Muscle of arm (tissue), 14 donors: ENCODE measurements around the gene MRPL49. TPM values are rescaled to one million over a fixed set of nuclear protein-coding genes. Genes with fewer than 3 reads are reported as not detected.

ENCODE experiments used
- DNase-seq: peaks from one replicate; pipeline ENCODE4 v3.0.0-alpha.2; 2013
- long read RNA-seq, 11 donors: transcript quantifications; one replicate each; lab custom pipeline, GENCODE V29; 2026
- polyA plus RNA-seq, 12 donors: library from polyadenylated mRNA; unstranded; fragments of 120-200 nt; gene quantifications; one replicate each; pipeline ENCODE4 v1.2.1, GENCODE V29; 2013; ENCODE audit not compliant: insufficient read length in 12 of 12

MRPL49 gene
- polyA plus RNA-seq, result 10 to 100 TPM in 11 of 12 donors, not detected in 1; 22.3 to 45.7 (median 25.1) TPM
- long read RNA-seq, donor 1, transcript MRPL49-201 (4 exons, 2,019 nt), result major isoform, 13 of 13 reads
- long read RNA-seq, donor 1, partial matches to known transcripts, result 0 of 13 reads
- long read RNA-seq, donor 1, other reads (novel, unspliced or antisense), result 0 of 13 reads
- long read RNA-seq, donor 2, transcript MRPL49-201 (4 exons, 2,019 nt), result major isoform, 17 of 31 reads
- long read RNA-seq, donor 2, partial matches to known transcripts, result 12 of 31 reads
- long read RNA-seq, donor 2, other reads (novel, unspliced or antisense), result 0 of 31 reads
- long read RNA-seq, donor 3, transcript MRPL49-201 (4 exons, 2,019 nt), result major isoform, 5 of 8 reads
- long read RNA-seq, donor 3, partial matches to known transcripts, result 0 of 8 reads
- long read RNA-seq, donor 3, other reads (novel, unspliced or antisense), result 0 of 8 reads
- long read RNA-seq, donor 4, transcript MRPL49-201 (4 exons, 2,019 nt), result major isoform, 5 of 5 reads
- long read RNA-seq, donor 4, partial matches to known transcripts, result 0 of 5 reads
- long read RNA-seq, donor 4, other reads (novel, unspliced or antisense), result 0 of 5 reads
- long read RNA-seq, donor 5, result 0 reads
- long read RNA-seq, donor 6, partial matches to known transcripts, result 0 of 3 reads
- long read RNA-seq, donor 6, other reads (novel, unspliced or antisense), result 0 of 3 reads
- long read RNA-seq, donor 7, partial matches to known transcripts, result 36 of 40 reads
- long read RNA-seq, donor 7, other reads (novel, unspliced or antisense), result 0 of 40 reads
- long read RNA-seq, donor 8, transcript MRPL49-201 (4 exons, 2,019 nt), result major isoform, 8 of 9 reads
- long read RNA-seq, donor 8, partial matches to known transcripts, result 0 of 9 reads
- long read RNA-seq, donor 8, other reads (novel, unspliced or antisense), result 0 of 9 reads
- long read RNA-seq, donor 9, partial matches to known transcripts, result 0 of 5 reads
- long read RNA-seq, donor 9, other reads (novel, unspliced or antisense), result 0 of 5 reads
- long read RNA-seq, donor 10, transcript MRPL49-201 (4 exons, 2,019 nt), result major isoform, 9 of 12 reads
- long read RNA-seq, donor 10, partial matches to known transcripts, result 0 of 12 reads
- long read RNA-seq, donor 10, other reads (novel, unspliced or antisense), result 0 of 12 reads
- long read RNA-seq, donor 11, transcript MRPL49-201 (4 exons, 2,019 nt), result major isoform, 18 of 21 reads
- long read RNA-seq, donor 11, partial matches to known transcripts, result 0 of 21 reads
- long read RNA-seq, donor 11, other reads (novel, unspliced or antisense), result 0 of 21 reads

DNA sequence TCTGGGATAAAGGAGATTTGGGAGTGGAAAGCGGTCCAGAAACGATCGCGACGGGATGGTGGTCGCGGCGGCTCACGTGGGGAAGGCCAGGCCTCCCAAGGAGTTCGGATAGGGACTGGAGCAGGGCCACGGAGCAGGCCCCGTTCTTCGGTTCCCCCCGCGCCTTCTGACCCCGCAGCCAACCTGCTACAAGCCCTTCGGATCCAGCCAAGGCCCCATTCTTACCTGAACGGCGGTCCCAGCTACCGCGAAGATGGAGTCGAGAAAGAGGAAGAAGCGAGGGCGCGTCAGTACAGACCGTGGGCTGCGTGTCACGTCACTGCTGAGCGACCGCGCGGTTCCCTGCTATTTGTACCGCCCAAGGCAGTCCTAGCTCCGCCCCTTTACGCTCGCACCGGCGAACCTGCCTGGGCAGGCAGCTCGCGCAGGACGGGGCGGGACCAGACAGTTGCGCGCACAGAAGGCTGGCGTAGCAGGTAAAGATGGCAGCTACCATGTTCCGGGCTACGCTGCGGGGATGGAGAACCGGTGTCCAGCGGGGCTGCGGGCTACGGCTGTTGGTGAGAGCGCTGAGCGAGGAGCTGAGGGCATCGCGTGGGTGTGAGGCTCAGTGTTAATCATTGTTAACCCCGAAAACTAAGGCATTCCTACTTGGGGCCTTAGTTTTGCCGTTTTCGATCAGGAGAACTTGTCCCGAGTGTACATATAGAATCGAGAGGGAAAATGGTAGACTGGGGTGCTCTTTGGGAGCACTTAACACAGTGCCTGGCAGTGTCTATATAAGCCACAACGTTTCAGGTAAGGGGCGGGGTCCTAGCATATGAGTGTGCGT is at the start of gene MRPL49, which contains the start of gene FAU:
Gene MRPL49 (plus strand): TSS at position 457 of the 832 bp plus-strand sequence. CDS start 26 bp downstream, at position 483.
Gene FAU (minus strand): TSS at position 270 of the 832 bp plus-strand sequence. CDS start 321 bp downstream, outside the sequence.
- peak; percentile 97 for DNase-seq

GRCh38 chr11:65072631-65072966 is 49.5 kb upstream of the MRPL49 start:
- no peak for DNase-seq

- DNase-seq, result no peak
Measured at GRCh38 chr11:65077451-65077850, 44.7 kb upstream of the MRPL49 start.

- DNase-seq, result no peak
Measured at GRCh38 chr11:65078151-65078550, 44.0 kb upstream of the MRPL49 start.

- DNase-seq, result no peak
Measured at GRCh38 chr11:65078786-65079342, 43.3 kb upstream of the MRPL49 start.

DNA sequence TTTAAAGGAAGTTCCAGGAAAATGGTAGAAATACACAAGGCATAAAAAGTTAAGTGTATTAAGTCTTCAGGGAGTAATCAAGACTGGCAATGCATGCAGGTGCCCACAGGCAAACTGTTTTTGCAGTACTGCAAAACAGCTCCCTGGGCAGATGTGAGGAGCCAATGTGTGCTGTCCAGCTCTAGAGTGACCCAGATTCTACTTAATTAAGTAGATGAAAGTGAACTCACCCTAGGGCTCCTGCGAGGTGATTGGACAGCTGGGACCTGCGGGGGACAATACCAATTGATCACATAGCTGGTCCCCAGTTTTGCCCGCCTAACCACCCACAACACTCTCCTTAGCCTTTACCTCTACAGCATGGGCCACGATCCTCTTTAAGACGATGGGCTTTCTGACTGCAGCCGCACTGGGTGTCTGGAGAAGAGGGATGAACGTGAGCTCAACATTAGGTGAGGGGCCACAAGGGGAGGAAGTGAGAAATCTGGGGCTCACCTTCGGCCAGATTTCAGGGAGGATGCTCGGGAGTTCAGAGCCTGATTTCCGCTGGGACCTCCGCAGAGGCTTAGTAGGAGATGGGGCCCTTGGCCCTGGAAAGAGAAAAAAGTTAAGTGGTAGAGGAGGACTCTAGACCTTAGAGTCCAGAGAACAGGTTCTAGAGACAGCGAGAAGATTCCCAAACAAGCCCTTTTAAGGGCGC is 38.8 kb upstream of the MRPL49 start:
- no peak for DNase-seq

GRCh38 chr11:65083834-65084597 is 38.1 kb upstream of the MRPL49 start, which contains the start of the genes CDCA5 and ZFPL1:
Gene CDCA5 (minus strand): TSS chr11:65084040. CDS start chr11:65083978, 62 bp downstream.
Gene ZFPL1 (plus strand): TSS chr11:65084222. CDS start chr11:65084699, 477 bp downstream.
- DNase-seq, result peak; percentile 96

DNA sequence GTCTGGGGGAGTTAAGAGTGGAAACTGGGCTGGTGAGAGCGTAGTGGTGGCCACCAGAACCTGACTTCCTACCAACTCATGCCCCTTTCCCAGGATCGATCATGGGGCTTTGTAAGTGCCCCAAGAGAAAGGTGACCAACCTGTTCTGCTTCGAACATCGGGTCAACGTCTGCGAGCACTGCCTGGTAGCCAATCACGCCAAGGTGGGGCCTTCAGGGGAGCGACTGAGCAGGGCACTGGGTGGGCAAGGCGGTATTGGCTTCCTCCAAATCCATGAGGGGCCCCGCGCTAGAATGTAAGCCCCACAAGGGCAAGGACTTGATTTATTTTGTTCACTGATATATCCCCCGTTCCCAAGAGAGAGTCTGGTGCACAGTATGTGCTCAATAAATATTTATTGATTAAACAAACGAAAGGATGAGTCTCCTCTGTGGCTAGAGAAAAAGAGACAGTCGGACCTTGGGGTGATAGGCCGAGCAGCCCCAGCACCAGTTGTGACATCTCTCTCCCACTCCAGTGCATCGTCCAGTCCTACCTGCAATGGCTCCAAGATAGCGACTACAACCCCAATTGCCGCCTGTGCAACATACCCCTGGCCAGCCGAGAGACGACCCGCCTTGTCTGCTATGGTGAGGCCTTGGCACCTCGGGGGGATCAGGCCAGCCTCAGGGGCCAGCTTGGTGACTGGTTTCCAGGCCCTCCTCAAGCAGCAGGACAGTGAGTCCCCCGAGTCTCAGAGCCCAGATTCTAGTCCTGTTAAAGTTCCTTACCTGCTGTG is 37.3 kb upstream of the MRPL49 start:
- no peak for DNase-seq

GRCh38 chr11:65085446-65085845 is 36.7 kb upstream of the MRPL49 start:
- no peak for DNase-seq

DNA sequence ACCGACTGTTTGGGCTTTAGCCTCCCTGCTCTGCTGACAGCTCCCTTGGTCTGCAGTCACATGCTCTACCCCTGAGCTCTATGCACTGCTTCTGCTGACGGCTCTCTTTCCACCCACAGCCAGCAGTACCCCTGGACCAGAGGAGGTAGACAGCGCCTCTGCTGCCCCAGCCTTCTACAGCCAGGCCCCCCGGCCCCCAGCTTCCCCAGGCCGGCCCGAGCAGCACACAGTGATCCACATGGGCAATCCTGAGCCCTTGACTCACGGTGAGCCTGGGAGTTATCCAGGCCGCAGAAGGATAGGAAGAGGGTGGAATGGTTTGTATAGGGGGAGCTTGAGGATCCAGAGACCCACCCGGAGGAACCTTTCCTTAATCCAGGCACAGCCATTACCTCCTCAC is 35.3 kb upstream of the MRPL49 start:
- DNase-seq, result no peak

DNA sequence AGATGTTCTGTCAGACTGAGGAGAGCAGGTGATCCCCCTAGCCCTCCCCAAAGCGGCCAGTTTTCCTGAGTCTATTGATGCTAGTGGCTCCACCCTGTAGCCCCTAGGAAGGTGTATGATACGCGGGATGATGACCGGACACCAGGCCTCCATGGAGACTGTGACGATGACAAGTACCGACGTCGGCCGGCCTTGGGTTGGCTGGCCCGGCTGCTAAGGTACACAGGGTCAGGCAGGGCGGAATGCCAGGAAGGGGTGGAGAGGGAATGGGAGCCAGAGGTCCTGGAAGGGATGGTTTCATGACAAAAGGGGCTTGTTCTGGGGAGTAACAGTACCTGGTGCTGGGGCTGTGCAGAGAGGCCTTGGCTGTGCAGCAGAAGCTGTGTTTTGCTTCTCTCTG is 34.9 kb upstream of the MRPL49 start:
- DNase-seq, result no peak

- DNase-seq, result no peak
Measured at GRCh38 chr11:65087827-65088226, 34.3 kb upstream of the MRPL49 start.

DNA sequence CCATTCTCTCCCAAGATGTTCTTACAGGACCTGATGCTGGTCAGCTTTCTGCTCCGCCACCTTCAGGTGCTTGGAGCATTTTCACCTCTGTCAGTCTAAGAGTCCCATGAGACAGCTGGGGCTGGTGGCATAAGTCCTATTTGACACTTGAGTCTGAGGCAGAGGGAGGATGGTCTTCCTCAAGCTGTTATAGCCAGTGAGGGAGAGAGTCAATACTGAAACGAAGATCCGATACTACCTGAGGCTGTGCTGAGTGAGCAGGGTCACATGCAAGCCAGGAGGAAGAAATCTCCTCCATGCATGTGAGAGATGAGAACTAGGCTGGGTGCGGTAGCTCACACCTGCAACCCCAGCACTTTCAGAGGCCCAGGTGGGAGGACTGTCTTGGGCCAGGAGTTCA is 32.5 kb upstream of the MRPL49 start:
- no peak for DNase-seq

GRCh38 chr11:65090628-65091027 is 31.5 kb upstream of the MRPL49 start:
- no peak for DNase-seq

GRCh38 chr11:65095427-65095826 is 26.7 kb upstream of the MRPL49 start:
- DNase-seq, result no peak

- peak; percentile 91 for DNase-seq
Measured at GRCh38 chr11:65095974-65096806, 25.9 kb upstream of the MRPL49 start, which contains the start of gene VPS51. Gene VPS51 (plus strand): TSS chr11:65096214. CDS start chr11:65096251, 37 bp downstream.

DNA sequence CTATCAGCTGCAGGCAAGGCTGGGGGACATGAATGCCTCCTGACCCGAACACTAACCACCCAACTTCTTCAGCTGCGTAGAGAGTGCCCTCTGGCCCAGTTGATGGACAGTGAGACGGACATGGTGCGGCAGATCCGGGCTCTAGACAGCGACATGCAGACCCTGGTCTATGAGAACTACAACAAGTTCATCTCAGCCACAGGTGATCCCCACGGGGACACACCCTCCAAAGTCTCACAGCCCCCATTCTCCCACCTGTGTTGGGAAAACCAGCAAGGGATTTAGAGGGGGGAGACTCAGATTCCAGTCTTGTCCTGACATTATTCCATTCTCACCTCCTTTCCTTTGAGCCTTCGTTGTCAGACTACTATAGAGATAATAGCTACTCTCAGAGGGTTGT is 25.2 kb upstream of the MRPL49 start:
- no peak for DNase-seq
